ENCODE results near the gene RXRB.

The RXRB gene

DNA sequence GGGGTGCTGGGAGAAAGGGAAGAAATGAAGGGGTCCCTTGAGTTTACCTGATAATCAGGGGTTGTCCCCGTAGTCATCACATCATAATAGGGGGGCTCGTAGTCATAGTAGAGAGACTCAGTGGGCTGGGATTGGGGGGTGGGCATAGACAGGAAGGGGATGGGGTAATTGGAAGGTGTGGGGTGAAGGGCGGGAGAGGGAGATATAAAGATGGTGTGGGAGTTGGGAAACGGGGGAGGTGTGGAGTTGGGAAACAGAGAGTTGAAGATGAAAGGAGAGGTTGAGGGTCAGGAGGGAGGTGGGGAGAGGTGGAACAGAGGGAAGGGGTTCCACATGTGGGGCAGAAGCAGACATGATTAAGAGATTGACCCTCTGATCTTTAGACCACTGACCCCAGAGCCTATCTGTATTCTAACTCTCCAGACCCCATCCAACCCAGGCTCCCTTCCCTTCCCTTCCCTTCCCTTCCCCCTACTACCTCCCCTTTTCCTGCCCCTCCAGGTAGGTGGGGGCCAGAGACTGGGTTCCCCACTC is 14.7 kb downstream of the RXRB start:
- H3K4me1 ChIP-seq (ENCODE audit: control insufficient read depth, insufficient read depth, low read length), result no peaks in the 10 kb centered on the region
- H3K36me3 ChIP-seq (ENCODE audit: control insufficient read depth, insufficient read depth, low read length), result no peaks in the 10 kb centered on the region
- peaks cover 55% of the 10 kb centered on the region for H3K27me3 ChIP-seq (ENCODE audit: control insufficient read depth, insufficient read depth, low read length)
- H3K9me3 ChIP-seq (ENCODE audit: control insufficient read depth, insufficient read depth, low read depth, low read length), result no peaks in the 10 kb centered on the region
- H3K27ac ChIP-seq (ENCODE audit: low read depth, low read length), result no peak overlapping the region
- H3K9ac ChIP-seq (ENCODE audit: low read length), result no peak overlapping the region
- no peak overlapping the region for H3K4me3 ChIP-seq (ENCODE audit: low read depth, low read length)

DNA sequence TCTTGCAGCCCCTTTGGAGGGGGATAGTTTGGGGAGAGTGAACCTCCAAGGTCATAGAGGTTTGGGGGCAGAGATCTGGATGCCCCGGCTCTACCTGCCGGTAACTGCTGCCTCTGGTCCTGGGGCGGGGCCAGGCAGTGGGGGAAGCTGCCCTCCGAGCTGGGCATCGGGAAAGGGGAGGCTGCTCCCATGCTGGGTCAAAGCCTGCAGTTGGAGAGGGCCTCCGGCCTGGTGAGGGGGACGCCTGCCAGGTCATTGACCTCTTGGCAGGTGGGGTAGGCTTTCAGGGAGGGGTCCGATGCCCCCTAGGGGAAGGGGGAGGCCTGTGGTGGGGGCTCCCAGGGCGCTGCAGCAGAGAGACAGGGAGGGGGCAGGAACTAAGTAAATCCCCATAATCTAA is 15.3 kb downstream of the RXRB start:
- Histone ChIP-seq H3K4me3 (ENCODE audit: low read depth, low read length) (no peak overlapping the region), H3K4me1 (ENCODE audit: control insufficient read depth, insufficient read depth, low read length) (no peaks in the 10 kb centered on the region), H3K36me3 (ENCODE audit: control insufficient read depth, insufficient read depth, low read length) (no peaks in the 10 kb centered on the region), H3K9me3 (ENCODE audit: control insufficient read depth, insufficient read depth, low read depth, low read length) (no peaks in the 10 kb centered on the region), H3K27ac (ENCODE audit: low read depth, low read length) (no peak overlapping the region), H3K9ac (ENCODE audit: low read length) (no peak overlapping the region), H3K27me3 (ENCODE audit: control insufficient read depth, insufficient read depth, low read length) (peaks cover 50% of the 10 kb centered on the region)

DNA sequence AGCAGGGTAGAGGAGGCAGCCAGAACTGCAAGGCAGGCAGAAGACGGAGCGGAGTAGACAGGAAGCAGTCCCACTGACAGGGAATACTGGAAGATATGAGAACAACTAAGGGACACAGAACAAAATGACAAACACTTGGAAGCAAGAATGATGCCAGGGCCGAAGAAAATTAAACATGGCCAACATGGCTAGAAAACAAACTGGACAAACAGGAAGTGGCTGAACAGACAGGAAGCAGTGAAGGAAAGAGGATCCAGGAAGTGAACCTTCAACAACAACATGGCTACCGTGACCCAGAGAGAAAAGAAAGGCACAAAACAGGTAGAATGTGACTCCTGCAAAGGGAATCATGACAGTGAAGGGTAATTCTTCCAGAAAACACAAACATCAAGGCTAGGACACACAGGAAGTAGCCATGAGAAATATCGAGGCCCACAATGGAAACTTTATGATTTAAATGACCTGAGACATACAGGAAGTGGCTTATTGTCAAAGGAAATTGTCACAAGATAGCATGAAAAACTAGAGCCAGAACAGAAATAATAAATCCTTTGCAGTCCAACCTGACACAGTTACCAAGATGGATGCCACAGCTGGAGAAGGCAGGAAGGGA is 17.3 kb downstream of the RXRB start:
- no peaks in the 10 kb centered on the region for H3K4me1 ChIP-seq (ENCODE audit: control insufficient read depth, insufficient read depth, low read length)
- H3K27me3 ChIP-seq (ENCODE audit: control insufficient read depth, insufficient read depth, low read length), result peaks cover 31% of the 10 kb centered on the region
- no peak overlapping the region for H3K4me3 ChIP-seq (ENCODE audit: low read depth, low read length)
- H3K36me3 ChIP-seq (ENCODE audit: control insufficient read depth, insufficient read depth, low read length), result no peaks in the 10 kb centered on the region
- no peak overlapping the region for H3K9ac ChIP-seq (ENCODE audit: low read length)
- no peak overlapping the region for H3K27ac ChIP-seq (ENCODE audit: low read depth, low read length)
- H3K9me3 ChIP-seq (ENCODE audit: control insufficient read depth, insufficient read depth, low read depth, low read length), result no peaks in the 10 kb centered on the region

GRCh38 chr6:33181141-33181540 is 19.3 kb downstream of the RXRB start:
- no peaks in the 10 kb centered on the region for H3K9me3 ChIP-seq (ENCODE audit: control insufficient read depth, insufficient read depth, low read depth, low read length)
- H3K36me3 ChIP-seq (ENCODE audit: control insufficient read depth, insufficient read depth, low read length), result no peaks in the 10 kb centered on the region
- H3K27me3 ChIP-seq (ENCODE audit: control insufficient read depth, insufficient read depth, low read length), result peaks cover 12% of the 10 kb centered on the region; the same call in 1 of the 2 replicates
- H3K4me3 ChIP-seq (ENCODE audit: low read depth, low read length), result no peak overlapping the region
- no peak overlapping the region for H3K9ac ChIP-seq (ENCODE audit: low read length)
- no peaks in the 10 kb centered on the region for H3K4me1 ChIP-seq (ENCODE audit: control insufficient read depth, insufficient read depth, low read length)
- no peak overlapping the region for H3K27ac ChIP-seq (ENCODE audit: low read depth, low read length)

DNA sequence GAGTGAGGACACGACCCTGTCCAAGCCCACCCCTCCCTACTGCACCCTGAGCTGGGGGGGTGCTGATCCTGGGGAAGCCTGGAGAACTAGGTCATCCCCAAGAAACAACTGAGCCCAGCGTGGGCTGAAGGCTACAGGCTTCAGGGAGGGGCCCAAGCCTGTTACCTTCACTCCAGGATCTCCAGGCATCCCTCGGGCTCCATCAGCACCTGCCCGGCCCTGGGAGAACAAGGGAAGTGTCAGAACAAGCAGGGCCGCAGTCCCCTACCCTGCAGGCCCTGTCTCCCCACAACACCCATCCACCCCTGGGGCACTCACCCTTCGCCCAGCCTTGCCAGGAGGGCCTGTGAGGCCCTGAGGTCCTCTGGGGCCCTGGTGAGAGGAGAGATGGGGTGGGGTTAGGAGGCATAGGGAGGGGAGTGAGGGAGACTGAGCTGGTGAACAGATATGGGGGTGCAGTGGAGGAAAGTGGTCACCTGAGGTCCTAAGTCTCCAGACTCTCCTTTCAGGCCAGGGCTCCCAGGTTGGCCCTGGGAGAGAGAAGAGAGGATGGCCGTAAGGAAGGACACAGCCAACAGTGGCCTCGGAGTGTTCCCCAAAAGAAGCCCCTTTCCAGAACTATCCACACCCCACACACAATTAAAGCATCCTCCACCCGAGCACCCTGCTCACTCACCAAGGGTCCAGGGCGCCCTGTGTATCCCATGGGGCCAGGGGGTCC is 21.6 kb downstream of the RXRB start:
- Histone ChIP-seq H3K9me3 (ENCODE audit: control insufficient read depth, insufficient read depth, low read depth, low read length) (no peaks in the 10 kb centered on the region), H3K9ac (ENCODE audit: low read length) (no peak overlapping the region), H3K36me3 (ENCODE audit: control insufficient read depth, insufficient read depth, low read length) (no peaks in the 10 kb centered on the region), H3K4me1 (ENCODE audit: control insufficient read depth, insufficient read depth, low read length) (no peaks in the 10 kb centered on the region), H3K4me3 (ENCODE audit: low read depth, low read length) (no peak overlapping the region), H3K27ac (ENCODE audit: low read depth, low read length) (no peak overlapping the region), H3K27me3 (ENCODE audit: control insufficient read depth, insufficient read depth, low read length) (peaks cover 9% of the 10 kb centered on the region; the same call in 1 of the 2 replicates)

DNA sequence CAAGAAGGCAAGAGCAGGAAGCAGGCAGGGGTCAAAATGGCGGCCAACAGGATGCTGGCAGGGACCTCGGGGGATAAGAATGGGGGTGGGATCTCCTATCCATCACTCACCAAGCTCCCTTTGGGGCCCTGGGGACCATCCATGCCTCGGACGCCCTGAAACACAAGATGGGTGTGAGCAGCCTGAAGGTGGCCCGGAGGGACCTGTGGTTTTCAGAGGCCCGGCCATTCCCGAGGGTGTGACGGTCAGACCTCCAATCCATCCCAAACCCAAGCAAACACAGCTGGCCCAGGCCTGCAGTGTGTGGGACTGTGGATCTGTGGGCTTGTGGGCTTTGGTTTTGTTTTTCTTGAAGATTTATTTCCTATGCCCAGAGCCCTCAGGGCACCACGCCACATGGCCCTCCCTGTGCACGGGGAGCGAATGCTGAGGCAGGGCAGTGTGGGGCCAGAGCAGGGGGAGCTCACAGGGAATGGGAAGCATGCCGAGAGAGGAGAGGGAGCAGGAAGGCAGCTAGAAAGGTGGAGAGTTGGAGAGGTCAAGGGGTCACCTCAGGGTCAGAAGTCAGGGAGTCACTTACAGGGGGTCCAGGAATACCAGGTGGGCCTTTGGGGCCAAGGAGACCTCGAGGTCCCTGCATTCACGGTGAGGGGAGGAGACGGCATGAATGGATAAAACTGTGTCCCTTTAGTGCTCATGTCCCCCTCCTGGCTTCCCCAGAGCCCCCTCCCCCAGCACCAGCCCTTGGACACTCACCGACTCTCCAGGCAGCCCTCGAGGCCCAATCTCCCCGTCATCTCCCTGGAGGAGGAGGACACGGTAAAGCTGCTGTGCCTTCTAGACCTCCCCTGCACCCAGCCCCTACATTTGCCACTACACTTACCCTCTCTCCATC is 22.7 kb downstream of the RXRB start:
- no peak overlapping the region for H3K27ac ChIP-seq (ENCODE audit: low read depth, low read length)
- H3K9ac ChIP-seq (ENCODE audit: low read length), result no peak overlapping the region
- no peaks in the 10 kb centered on the region for H3K36me3 ChIP-seq (ENCODE audit: control insufficient read depth, insufficient read depth, low read length)
- H3K4me3 ChIP-seq (ENCODE audit: low read depth, low read length), result no peak overlapping the region
- peaks cover 9% of the 10 kb centered on the region; the same call in 1 of the 2 replicates for H3K27me3 ChIP-seq (ENCODE audit: control insufficient read depth, insufficient read depth, low read length)
- H3K4me1 ChIP-seq (ENCODE audit: control insufficient read depth, insufficient read depth, low read length), result no peaks in the 10 kb centered on the region
- H3K9me3 ChIP-seq (ENCODE audit: control insufficient read depth, insufficient read depth, low read depth, low read length), result no peaks in the 10 kb centered on the region

DNA sequence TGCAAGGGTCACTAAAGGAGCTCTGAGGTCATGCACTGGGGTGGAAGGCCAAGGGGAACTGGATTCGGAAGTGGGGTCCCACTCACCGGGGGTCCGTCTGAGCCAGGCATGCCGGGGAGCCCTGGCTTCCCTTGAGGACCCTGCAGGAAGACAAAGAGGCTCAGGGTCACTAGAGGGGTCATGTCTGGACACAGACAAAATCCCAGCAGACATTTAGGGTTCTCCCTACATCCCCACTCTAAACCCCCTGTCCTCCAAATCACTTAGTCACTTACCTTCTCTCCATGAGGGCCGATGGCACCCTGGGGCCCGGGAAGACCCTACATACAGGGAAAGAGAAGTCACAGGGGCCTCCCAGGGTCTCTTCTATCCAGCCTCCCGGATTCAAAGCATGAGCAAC is 23.6 kb downstream of the RXRB start:
- Histone ChIP-seq H3K27me3 (ENCODE audit: control insufficient read depth, insufficient read depth, low read length) (peaks cover 9% of the 10 kb centered on the region; the same call in 1 of the 2 replicates), H3K36me3 (ENCODE audit: control insufficient read depth, insufficient read depth, low read length) (no peaks in the 10 kb centered on the region), H3K4me1 (ENCODE audit: control insufficient read depth, insufficient read depth, low read length) (no peaks in the 10 kb centered on the region), H3K27ac (ENCODE audit: low read depth, low read length) (no peak overlapping the region), H3K4me3 (ENCODE audit: low read depth, low read length) (no peak overlapping the region), H3K9me3 (ENCODE audit: control insufficient read depth, insufficient read depth, low read depth, low read length) (no peaks in the 10 kb centered on the region), H3K9ac (ENCODE audit: low read length) (no peak overlapping the region)

DNA sequence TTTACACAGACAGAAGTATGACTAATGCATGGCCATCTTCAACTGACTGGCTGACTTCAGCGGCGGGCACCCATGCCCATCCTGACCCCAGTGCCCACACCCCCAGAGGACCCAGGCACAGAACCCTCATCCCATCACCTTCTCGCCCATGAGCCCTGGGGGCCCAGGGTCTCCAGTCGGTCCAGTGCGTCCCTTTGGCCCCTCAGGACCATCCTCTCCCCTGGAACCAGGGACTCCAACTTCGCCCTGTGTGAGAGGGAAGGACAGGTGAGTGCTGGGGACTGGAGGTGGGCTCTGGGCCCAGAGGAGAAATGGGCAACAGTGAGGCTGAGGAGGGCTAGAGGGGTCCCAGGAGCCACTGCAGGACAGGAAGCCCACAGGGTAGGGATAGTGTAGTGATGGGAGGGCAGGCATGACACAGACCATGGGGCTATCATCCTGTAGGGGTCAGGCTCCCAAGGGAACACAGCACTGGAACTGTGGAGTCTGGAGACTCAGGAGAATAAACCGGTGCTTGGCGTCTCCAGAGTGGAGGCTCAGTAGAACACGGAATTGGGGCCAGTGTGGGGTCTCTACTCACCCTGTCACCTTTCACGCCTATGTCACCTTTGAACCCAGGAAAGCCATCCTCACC is 24.9 kb downstream of the RXRB start:
- H3K27ac ChIP-seq (ENCODE audit: low read depth, low read length), result no peak overlapping the region
- peaks cover 9% of the 10 kb centered on the region; the same call in 1 of the 2 replicates for H3K27me3 ChIP-seq (ENCODE audit: control insufficient read depth, insufficient read depth, low read length)
- H3K36me3 ChIP-seq (ENCODE audit: control insufficient read depth, insufficient read depth, low read length), result no peaks in the 10 kb centered on the region
- H3K9ac ChIP-seq (ENCODE audit: low read length), result no peak overlapping the region
- H3K4me1 ChIP-seq (ENCODE audit: control insufficient read depth, insufficient read depth, low read length), result no peaks in the 10 kb centered on the region
- no peak overlapping the region for H3K4me3 ChIP-seq (ENCODE audit: low read depth, low read length)
- H3K9me3 ChIP-seq (ENCODE audit: control insufficient read depth, insufficient read depth, low read depth, low read length), result no peaks in the 10 kb centered on the region

DNA sequence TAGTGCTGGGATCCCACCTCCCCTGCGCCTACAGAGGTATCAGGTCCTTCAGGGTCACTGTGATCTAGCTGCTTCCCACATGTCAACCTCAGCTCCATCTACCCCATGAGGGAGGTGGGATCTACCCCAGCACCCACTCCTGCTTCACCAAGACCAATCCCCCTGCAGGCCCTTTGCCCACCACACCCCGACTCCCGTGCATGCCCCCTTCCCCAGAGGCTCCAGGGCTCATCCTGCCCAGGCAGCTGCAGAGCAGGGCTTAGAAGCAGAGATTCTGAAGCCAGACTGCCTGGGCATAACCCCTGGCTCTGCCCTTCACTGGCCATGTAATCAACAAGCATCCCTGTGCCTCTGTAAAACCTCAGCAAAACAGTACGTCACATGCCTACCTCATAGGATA is 25.7 kb downstream of the RXRB start:
- Histone ChIP-seq H3K4me1 (ENCODE audit: control insufficient read depth, insufficient read depth, low read length) (no peaks in the 10 kb centered on the region), H3K9me3 (ENCODE audit: control insufficient read depth, insufficient read depth, low read depth, low read length) (no peaks in the 10 kb centered on the region), H3K27ac (ENCODE audit: low read depth, low read length) (no peak overlapping the region), H3K4me3 (ENCODE audit: low read depth, low read length) (no peak overlapping the region), H3K27me3 (ENCODE audit: control insufficient read depth, insufficient read depth, low read length) (peaks cover 9% of the 10 kb centered on the region; the same call in 1 of the 2 replicates), H3K9ac (ENCODE audit: low read length) (no peak overlapping the region), H3K36me3 (ENCODE audit: control insufficient read depth, insufficient read depth, low read length) (no peaks in the 10 kb centered on the region)

- H3K9me3 ChIP-seq (ENCODE audit: control insufficient read depth, insufficient read depth, low read depth, low read length), result no peaks in the 10 kb centered on the region
- H3K27ac ChIP-seq (ENCODE audit: low read depth, low read length), result no peak overlapping the region
- peaks cover 9% of the 10 kb centered on the region; the same call in 1 of the 2 replicates for H3K27me3 ChIP-seq (ENCODE audit: control insufficient read depth, insufficient read depth, low read length)
- no peak overlapping the region for H3K4me3 ChIP-seq (ENCODE audit: low read depth, low read length)
- H3K4me1 ChIP-seq (ENCODE audit: control insufficient read depth, insufficient read depth, low read length), result no peaks in the 10 kb centered on the region
- no peaks in the 10 kb centered on the region for H3K36me3 ChIP-seq (ENCODE audit: control insufficient read depth, insufficient read depth, low read length)
- H3K9ac ChIP-seq (ENCODE audit: low read length), result no peak overlapping the region
Observed at GRCh38 chr6:33173535-33174180, 26.8 kb downstream of the RXRB start.

Data from HUES6 (cell line).